Omental fat pad (tissue), 4 donors: Measurements from ENCODE around the gene NCAN. TPM values are rescaled to one million over a fixed set of nuclear protein-coding genes. Genes with fewer than 3 reads are reported as not detected.
A peak's percentile ranks its signal among the peaks of the same experiment; 100 is the strongest.

Experiments
- ATAC-seq: fragments of 150-250 bp; one replicate; pipeline ENCODE4 v1.9.1; 2016; ENCODE audit warnings: mild to moderate bottlenecking, moderate library complexity; ENCODE audit not compliant: low FRiP score
- DNase-seq: peaks from one replicate; pipeline ENCODE4 v3.0.0-alpha.2; 2019; ENCODE audit warnings: low spot score
- total RNA-seq, 4 donors: library from RNA; depleted of rRNA; stranded (reverse); fragments of >200 nt; gene quantifications; one replicate each; pipeline ENCODE4 v1.1.0, GENCODE V29; 2016
- TF ChIP-seq, protein P1 (sequence below), 3 donors: fragments of 450-650 bp; IDR thresholded peaks; one replicate each; pipeline ENCODE4 v1.5.1; 2016 to 2017; ENCODE audit warnings: antibody characterized with exemption in 3 of 3, mild to moderate bottlenecking in 3 of 3, moderate library complexity in 2 of 3

Gene NCAN
- total RNA-seq, 4 donors from 2014 or later, result not detected

- ATAC-seq, result no peak
- no peak for DNase-seq
- TF ChIP-seq, protein P1, sequence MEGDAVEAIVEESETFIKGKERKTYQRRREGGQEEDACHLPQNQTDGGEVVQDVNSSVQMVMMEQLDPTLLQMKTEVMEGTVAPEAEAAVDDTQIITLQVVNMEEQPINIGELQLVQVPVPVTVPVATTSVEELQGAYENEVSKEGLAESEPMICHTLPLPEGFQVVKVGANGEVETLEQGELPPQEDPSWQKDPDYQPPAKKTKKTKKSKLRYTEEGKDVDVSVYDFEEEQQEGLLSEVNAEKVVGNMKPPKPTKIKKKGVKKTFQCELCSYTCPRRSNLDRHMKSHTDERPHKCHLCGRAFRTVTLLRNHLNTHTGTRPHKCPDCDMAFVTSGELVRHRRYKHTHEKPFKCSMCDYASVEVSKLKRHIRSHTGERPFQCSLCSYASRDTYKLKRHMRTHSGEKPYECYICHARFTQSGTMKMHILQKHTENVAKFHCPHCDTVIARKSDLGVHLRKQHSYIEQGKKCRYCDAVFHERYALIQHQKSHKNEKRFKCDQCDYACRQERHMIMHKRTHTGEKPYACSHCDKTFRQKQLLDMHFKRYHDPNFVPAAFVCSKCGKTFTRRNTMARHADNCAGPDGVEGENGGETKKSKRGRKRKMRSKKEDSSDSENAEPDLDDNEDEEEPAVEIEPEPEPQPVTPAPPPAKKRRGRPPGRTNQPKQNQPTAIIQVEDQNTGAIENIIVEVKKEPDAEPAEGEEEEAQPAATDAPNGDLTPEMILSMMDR (IDR thresholded peaks at IDR 0.05), result no peak
Observed at GRCh38 chr19:19185853-19186740, 25.7 kb upstream of the NCAN start.

GRCh38 chr19:19186742-19187141 lies 25.0 kb upstream of the NCAN start:
- no peak for ATAC-seq

GRCh38 chr19:19191768-19192077 lies 20.0 kb upstream of the NCAN start:
- no peak for DNase-seq
- ATAC-seq, result no peak
- TF ChIP-seq, protein P1 (IDR thresholded peaks at IDR 0.05), result no peak

More at GRCh38 chr19:19186742-19187141, 25.0 kb upstream of the NCAN start:
- no peak for DNase-seq
- TF ChIP-seq, protein P1 (IDR thresholded peaks at IDR 0.05), result no peak

- TF ChIP-seq, protein P1 (IDR thresholded peaks at IDR 0.05), result no peak
- DNase-seq, result peak; percentile 96
- peak; percentile 98 for ATAC-seq
Observed at GRCh38 chr19:19192078-19192882, 19.5 kb upstream of the NCAN start, which contains the start of the genes BORCS8 and RFXANK. TSS of gene BORCS8 (minus strand) at chr19:19192152. CDS start at chr19:19192117, 35 bp downstream. TSS of gene RFXANK (plus strand) at chr19:19192258. CDS start at chr19:19193947, 1,689 bp downstream.

- TF ChIP-seq, protein P1 (IDR thresholded peaks at IDR 0.05), result no peak
- DNase-seq (no peak), ATAC-seq (no peak)
Observed at GRCh38 chr19:19192910-19193423, 18.8 kb upstream of the NCAN start.

- no peak for ATAC-seq
- TF ChIP-seq, protein P1 (IDR thresholded peaks at IDR 0.05), result no peak
Observed at GRCh38 chr19:19193926-19194325, 17.8 kb upstream of the NCAN start.

More at GRCh38 chr19:19193926-19194325, 17.8 kb upstream of the NCAN start:
- no peak for DNase-seq
